ENCODE measurements around the gene CDH23.

DNA sequence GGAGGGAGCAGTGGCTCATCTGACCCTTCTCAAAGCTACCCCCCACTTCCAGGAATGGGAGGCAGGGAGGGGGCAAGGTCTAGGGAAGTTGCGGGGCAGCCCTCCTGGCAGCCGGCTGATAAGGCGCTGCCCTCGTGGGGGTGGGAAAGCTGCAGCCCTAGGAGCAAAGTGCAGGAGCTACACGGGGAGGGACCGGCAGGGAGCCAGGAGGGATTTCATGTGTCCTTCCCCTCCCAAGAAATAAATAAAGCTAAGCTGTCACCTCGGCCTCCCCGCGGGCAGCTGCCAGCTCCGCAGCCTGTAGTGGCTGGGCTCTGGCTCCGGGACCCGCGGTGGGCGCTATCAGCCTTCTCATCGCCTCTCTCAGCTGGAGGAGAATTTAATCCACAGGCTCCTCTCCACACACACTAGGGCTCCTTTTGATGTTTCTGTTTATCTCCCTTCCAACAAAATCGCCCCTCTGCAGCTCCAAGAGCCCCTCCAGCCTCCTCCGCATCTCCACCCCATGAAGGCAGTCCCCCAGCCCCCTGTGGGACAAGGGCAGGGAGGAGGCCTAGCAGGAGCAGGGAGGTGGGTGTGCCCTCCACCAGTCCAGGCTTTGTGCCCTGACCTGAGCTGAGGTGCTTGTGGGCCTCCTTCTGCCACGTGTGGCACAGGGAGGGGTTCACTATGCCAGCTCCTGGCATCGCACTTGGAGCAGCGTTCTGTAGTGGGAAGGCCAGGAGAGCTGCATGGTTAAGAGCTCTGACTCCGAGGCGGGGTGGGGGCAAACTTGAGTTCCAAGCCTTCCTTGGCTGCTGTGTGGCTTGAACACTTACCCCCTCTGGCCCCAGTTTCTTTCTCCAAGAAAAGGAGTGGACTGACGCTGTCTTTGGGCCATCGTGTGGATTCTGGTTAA, 242.4 kb downstream of the CDH23 start:
- TF ChIP-seq, protein P1, sequence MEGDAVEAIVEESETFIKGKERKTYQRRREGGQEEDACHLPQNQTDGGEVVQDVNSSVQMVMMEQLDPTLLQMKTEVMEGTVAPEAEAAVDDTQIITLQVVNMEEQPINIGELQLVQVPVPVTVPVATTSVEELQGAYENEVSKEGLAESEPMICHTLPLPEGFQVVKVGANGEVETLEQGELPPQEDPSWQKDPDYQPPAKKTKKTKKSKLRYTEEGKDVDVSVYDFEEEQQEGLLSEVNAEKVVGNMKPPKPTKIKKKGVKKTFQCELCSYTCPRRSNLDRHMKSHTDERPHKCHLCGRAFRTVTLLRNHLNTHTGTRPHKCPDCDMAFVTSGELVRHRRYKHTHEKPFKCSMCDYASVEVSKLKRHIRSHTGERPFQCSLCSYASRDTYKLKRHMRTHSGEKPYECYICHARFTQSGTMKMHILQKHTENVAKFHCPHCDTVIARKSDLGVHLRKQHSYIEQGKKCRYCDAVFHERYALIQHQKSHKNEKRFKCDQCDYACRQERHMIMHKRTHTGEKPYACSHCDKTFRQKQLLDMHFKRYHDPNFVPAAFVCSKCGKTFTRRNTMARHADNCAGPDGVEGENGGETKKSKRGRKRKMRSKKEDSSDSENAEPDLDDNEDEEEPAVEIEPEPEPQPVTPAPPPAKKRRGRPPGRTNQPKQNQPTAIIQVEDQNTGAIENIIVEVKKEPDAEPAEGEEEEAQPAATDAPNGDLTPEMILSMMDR (IDR thresholded peaks at IDR 0.05) = no peak
- TF ChIP-seq EP300 (IDR thresholded peaks at IDR 0.05) (no peak), POLR2A (IDR thresholded peaks at IDR 0.05) (no peak), POLR2AphosphoS5 (IDR thresholded peaks at IDR 0.05) (no peak)

Data from suprapubic skin (tissue), 4 donors.